Loucy (cell line): ENCODE results near the gene TFAM.

Experiments used
- H2AFZ ChIP-seq: fragments of 200-600 bp; sonication (generic); 2 replicates; pipeline ENCODE4 v1.6.0; 2016; ENCODE audit warnings: antibody characterized with exemption, mild to moderate bottlenecking, low read length, moderate library complexity
- H3F3A ChIP-seq: fragments of 200-600 bp; 2 replicates; pipeline ENCODE4 v1.6.0; 2016; ENCODE audit warnings: antibody characterized with exemption, low read depth, mild to moderate bottlenecking
- H3K27me3 ChIP-seq: fragments of 200-600 bp; sonication (generic); 2 replicates; pipeline ENCODE4 v1.6.1; 2014; ENCODE audit warnings: low read length, mild to moderate bottlenecking; ENCODE audit not compliant: insufficient read depth, poor library complexity, severe bottlenecking
- H3K36me3 ChIP-seq: fragments of 200-600 bp; sonication (generic); 2 replicates; pipeline ENCODE4 v1.6.1; 2016; ENCODE audit warnings: low read length; ENCODE audit not compliant: insufficient read depth
- H3K4me1 ChIP-seq: fragments of 200-600 bp; sonication (generic); 2 replicates; pipeline ENCODE4 v1.5.1; 2014; ENCODE audit warnings: low read length, mild to moderate bottlenecking; ENCODE audit not compliant: insufficient read depth, poor library complexity, severe bottlenecking
- H3K4me2 ChIP-seq: fragments of 200-600 bp; sonication (generic); 2 replicates; pipeline ENCODE4 v1.6.0; 2014; ENCODE audit warnings: antibody characterized with exemption, low read length, low read depth, mild to moderate bottlenecking; ENCODE audit not compliant: poor library complexity, severe bottlenecking
- H3K4me3 ChIP-seq: fragments of 200-600 bp; sonication (generic); 2 replicates; pipeline ENCODE4 v1.5.1; 2014; ENCODE audit warnings: low read length, mild to moderate bottlenecking, mixed read lengths; ENCODE audit not compliant: poor library complexity, severe bottlenecking
- H3K79me2 ChIP-seq: fragments of 200-600 bp; sonication (generic); 2 replicates; pipeline ENCODE4 v1.6.1; 2014; ENCODE audit warnings: low read length; ENCODE audit not compliant: insufficient read depth
- H3K9ac ChIP-seq: fragments of 200-600 bp; sonication (generic); 2 replicates; pipeline ENCODE4 v1.6.0; 2014; ENCODE audit warnings: mild to moderate bottlenecking, low read depth, low read length, moderate library complexity; ENCODE audit not compliant: poor library complexity, severe bottlenecking
- H3K9me2 ChIP-seq: fragments of 200-600 bp; sonication (generic); replicated peaks from 2 replicates; pipeline ENCODE4 v1.6.1; 2016; ENCODE audit warnings: low read depth, low read length, mixed read lengths
- H3K9me3 ChIP-seq: fragments of 200-600 bp; sonication (generic); 2 replicates; pipeline ENCODE4 v1.6.1; 2014; ENCODE audit warnings: mild to moderate bottlenecking, antibody characterized with exemption, low read length, low read depth; ENCODE audit not compliant: insufficient read depth
- H4K20me1 ChIP-seq: fragments of 200-600 bp; sonication (generic); 2 replicates; pipeline ENCODE4 v1.6.0; 2014; ENCODE audit warnings: antibody characterized with exemption, low read length, mild to moderate bottlenecking; ENCODE audit not compliant: insufficient read depth, poor library complexity, severe bottlenecking
- CTCF ChIP-seq: fragments of 200-600 bp; sonication (generic); conservative IDR thresholded peaks from 2 replicates; pipeline ENCODE4 v1.5.1; 2014; ENCODE audit warnings: mild to moderate bottlenecking, antibody characterized with exemption, low read length
- EZH2phosphoT487 ChIP-seq: fragments of 200-600 bp; IDR thresholded peaks from 2 replicates; pipeline ENCODE4 v1.6.1; 2018; ENCODE audit warnings: antibody characterized with exemption, mild to moderate bottlenecking, moderate library complexity, borderline replicate concordance

The TFAM gene

GRCh38 chr10:58433066-58433465 is 47.9 kb downstream of the TFAM start:
- Histone ChIP-seq H3F3A (no peaks in the 10 kb centered on the region), H3K36me3 (no peaks in the 10 kb centered on the region), H2AFZ (no peak overlapping the region), H3K9me3 (no peaks in the 10 kb centered on the region), H3K4me1 (peaks cover 4% of the 10 kb centered on the region), H3K4me3 (no peak overlapping the region), H3K9me2 (no peaks in the 10 kb centered on the region), H3K4me2 (no peak overlapping the region), H3K9ac (no peak overlapping the region), H4K20me1 (no peaks in the 10 kb centered on the region), H3K79me2 (no peaks in the 10 kb centered on the region), H3K27me3 (no peaks in the 10 kb centered on the region)
- TF ChIP-seq EZH2phosphoT487 = no peak
- TF ChIP-seq CTCF = no peak

- no peak overlapping the region for H3K4me3 ChIP-seq
- H4K20me1 ChIP-seq = no peaks in the 10 kb centered on the region
- no peaks in the 10 kb centered on the region for H3F3A ChIP-seq
- no peaks in the 10 kb centered on the region for H3K27me3 ChIP-seq
- H2AFZ ChIP-seq = no peak overlapping the region
- H3K9me3 ChIP-seq = no peaks in the 10 kb centered on the region
- H3K79me2 ChIP-seq = no peaks in the 10 kb centered on the region
- TF ChIP-seq CTCF = no peak
- no peak for TF ChIP-seq EZH2phosphoT487
- H3K9me2 ChIP-seq = no peaks in the 10 kb centered on the region
- H3K4me2 ChIP-seq = no peak overlapping the region
- peaks cover 4% of the 10 kb centered on the region for H3K4me1 ChIP-seq
- no peak overlapping the region for H3K9ac ChIP-seq
- H3K36me3 ChIP-seq = no peaks in the 10 kb centered on the region
Measured at GRCh38 chr10:58433571-58433970, 48.4 kb downstream of the TFAM start.

GRCh38 chr10:58435297-58435985 is 50.2 kb downstream of the TFAM start:
- no peaks in the 10 kb centered on the region for H3K36me3 ChIP-seq
- H3K4me1 ChIP-seq = peaks cover 4% of the 10 kb centered on the region
- no peak overlapping the region for H3K4me2 ChIP-seq
- no peaks in the 10 kb centered on the region for H3F3A ChIP-seq
- H3K79me2 ChIP-seq = no peaks in the 10 kb centered on the region
- H3K9me3 ChIP-seq = no peaks in the 10 kb centered on the region
- H3K9ac ChIP-seq = no peak overlapping the region
- no peak overlapping the region for H2AFZ ChIP-seq
- TF ChIP-seq CTCF (no peak), EZH2phosphoT487 (no peak)
- no peaks in the 10 kb centered on the region for H3K9me2 ChIP-seq
- no peaks in the 10 kb centered on the region for H4K20me1 ChIP-seq
- H3K27me3 ChIP-seq = no peaks in the 10 kb centered on the region
- no peak overlapping the region for H3K4me3 ChIP-seq
